SK-N-SH (cell line): ENCODE data around the gene SLC38A3. TPM values are rescaled to one million over a fixed set of nuclear protein-coding genes. Genes with fewer than 3 reads are reported as not detected.

Source experiments
- CTCF ChIA-PET: fragments of 300-600, 350-600 bp; formaldehyde crosslinking; extraction: SDS; loops from one replicate; lab custom pipeline; 2021; lab: Yijun Ruan, JAX
- POLR2A ChIA-PET: fragments of 350-600 bp; sonication (Branson Sonifier 250); formaldehyde crosslinking; extraction: SDS; loops from one replicate; lab custom pipeline; 2020; ENCODE audit warnings: antibody characterized with exemption, inconsistent platforms; lab: Yijun Ruan, JAX
- DNase-seq: peaks from one replicate; pipeline ENCODE4 v3.0.0; 2012
- H2AFZ ChIP-seq: fragments of 200-600 bp; sonication (generic); 2 replicates; pipeline ENCODE4 v1.8.1; 2016; ENCODE audit warnings: antibody characterized with exemption, mild to moderate bottlenecking, low read depth
- H3F3A ChIP-seq: fragments of 200-600 bp; sonication (generic); replicated peaks from 2 replicates; pipeline ENCODE3; 2016; ENCODE audit warnings: antibody characterized with exemption, mild to moderate bottlenecking; ENCODE audit not compliant: insufficient read depth
- H3K27ac ChIP-seq, 2 experiments: fragments of 200-500 bp in 1 of 2; fragments of 200-600 bp in 1 of 2; sonication (Bioruptor generic) in 1 of 2; sonication (generic), shearing (Covaris generic) in 1 of 2; 2 replicates each; pipeline versions ENCODE4 v1.5.1 to v1.6.1; 2014 to 2016; ENCODE audit warnings: low read depth in 2 of 2, inconsistent platforms in 1 of 2, low read length in 1 of 2, mild to moderate bottlenecking in 1 of 2, mixed read lengths in 1 of 2
- H3K27me3 ChIP-seq: fragments of 200-600 bp; sonication (generic), shearing (Covaris generic); 2 replicates; pipeline ENCODE4 v1.6.1; 2016; ENCODE audit warnings: mixed run types; ENCODE audit not compliant: insufficient read depth
- H3K36me3 ChIP-seq, 2 experiments: fragments of 200-500 bp in 1 of 2; fragments of 200-600 bp in 1 of 2; sonication (Bioruptor generic) in 1 of 2; sonication (generic) in 1 of 2; replicated peaks in 1 of 2; 2 replicates each; pipeline versions ENCODE3 to v1.5.1; 2014 to 2016; ENCODE audit warnings: low read length in 1 of 2, mild to moderate bottlenecking in 1 of 2; ENCODE audit not compliant: insufficient read depth in 2 of 2, control insufficient read depth in 1 of 2
- H3K4me1 ChIP-seq, 2 experiments: fragments of 200-500 bp in 1 of 2; fragments of 200-600 bp in 1 of 2; sonication (Bioruptor generic) in 1 of 2; sonication (generic), shearing (Covaris generic) in 1 of 2; 2 replicates each; pipeline versions ENCODE4 v1.5.1 to v1.6.1; 2014 to 2016; ENCODE audit warnings: low read depth in 1 of 2, low read length in 1 of 2, mixed run types in 1 of 2; ENCODE audit not compliant: insufficient read depth in 2 of 2, control insufficient read depth in 1 of 2
- H3K4me2 ChIP-seq: fragments of 200-600 bp; sonication (generic), shearing (Covaris generic); 2 replicates; pipeline ENCODE4 v1.6.1; 2017; ENCODE audit warnings: mixed run types
- H3K4me3 ChIP-seq, 2 experiments: fragments of 200-500 bp in 1 of 2; fragments of 200-600 bp in 1 of 2; sonication (Bioruptor generic) in 1 of 2; sonication (generic), shearing (Covaris generic) in 1 of 2; 2 replicates each; pipeline versions ENCODE4 v1.5.1 to v1.8.1; 2014 to 2016; ENCODE audit warnings: low read depth in 2 of 2, inconsistent platforms in 1 of 2, low read length in 1 of 2, mild to moderate bottlenecking in 1 of 2, mixed read lengths in 1 of 2, moderate library complexity in 1 of 2
- H3K79me2 ChIP-seq: fragments of 200-600 bp; sonication (generic); 2 replicates; pipeline ENCODE4 v1.8.1; 2017; ENCODE audit warnings: mild to moderate bottlenecking; ENCODE audit not compliant: insufficient read depth
- H3K9ac ChIP-seq: fragments of 200-600 bp; sonication (generic); 2 replicates; pipeline ENCODE4 v1.6.1; 2017; ENCODE audit warnings: mixed run types
- H3K9me2 ChIP-seq: fragments of 200-600 bp; sonication (generic); 2 replicates; pipeline ENCODE4 v1.6.1; 2017; ENCODE audit warnings: mixed run types
- H3K9me3 ChIP-seq: fragments of 200-600 bp; sonication (generic); 2 replicates; pipeline ENCODE4 v1.6.1; 2017; ENCODE audit warnings: mixed run types, mild to moderate bottlenecking, moderate library complexity
- H4K20me1 ChIP-seq: fragments of 200-600 bp; sonication (generic); 2 replicates; pipeline ENCODE4 v1.6.1; 2017; ENCODE audit warnings: mild to moderate bottlenecking, mixed run types; ENCODE audit not compliant: insufficient read depth
- CHD2 ChIP-seq: fragments of 150-350 bp; IDR thresholded peaks from 2 replicates; pipeline ENCODE4 v1.6.1; 2018; ENCODE audit warnings: low read length; ENCODE audit not compliant: partially characterized antibody
- CTCF ChIP-seq: fragments of 200-600 bp; sonication (generic); IDR thresholded peaks from 2 replicates; pipeline ENCODE4 v1.6.1; 2017; ENCODE audit warnings: antibody characterized with exemption, mild to moderate bottlenecking, moderate library complexity
- ELF1 ChIP-seq: IDR thresholded peaks from 2 replicates; pipeline ENCODE4 v1.4.0; 2012
- EP300 ChIP-seq, 2 experiments: IDR thresholded peaks; 2 replicates each; pipeline versions ENCODE4 v1.4.0 to v1.6.1; 2012; ENCODE audit warnings: borderline replicate concordance in 1 of 2, low read depth in 1 of 2, low read length in 1 of 2
- EZH2phosphoT487 ChIP-seq: fragments of 200-600 bp; sonication (generic); IDR thresholded peaks from 2 replicates; pipeline ENCODE4 v1.6.1; 2017; ENCODE audit warnings: low read depth, mixed run types, mild to moderate bottlenecking, antibody characterized with exemption, moderate library complexity, borderline replicate concordance
- FOSL2 ChIP-seq: IDR thresholded peaks from 2 replicates; pipeline ENCODE4 v1.4.0; 2012; ENCODE audit warnings: low read depth, mild to moderate bottlenecking, moderate library complexity, borderline replicate concordance
- FOXM1 ChIP-seq: IDR thresholded peaks from 2 replicates; pipeline ENCODE4 v1.4.0; 2012; ENCODE audit warnings: low read depth, mild to moderate bottlenecking
- GABPA ChIP-seq: IDR thresholded peaks from 2 replicates; pipeline ENCODE4 v1.4.0; 2012; ENCODE audit warnings: low read depth, mild to moderate bottlenecking
- GATA2 ChIP-seq: sonication (generic); formaldehyde crosslinking; IDR thresholded peaks from 2 replicates; pipeline ENCODE4 v1.5.0; 2020; ENCODE audit warnings: mild to moderate bottlenecking, missing genetic modification reagents
- IRF3 ChIP-seq: fragments of 150-350 bp; IDR thresholded peaks from 2 replicates; pipeline ENCODE4 v1.6.1; 2016; ENCODE audit warnings: mild to moderate bottlenecking, low read depth, low read length
- NFIC ChIP-seq: IDR thresholded peaks from 2 replicates; pipeline ENCODE4 v1.4.0; 2012; ENCODE audit warnings: borderline replicate concordance
- NRF1 ChIP-seq: IDR thresholded peaks from 2 replicates; pipeline ENCODE4 v1.6.1; 2012; ENCODE audit warnings: low read depth, mild to moderate bottlenecking, low read length
- POLR2AphosphoS5 ChIP-seq: IDR thresholded peaks from 2 replicates; pipeline ENCODE4 v1.6.1; 2012; ENCODE audit warnings: low read depth, low read length
- RAD21 ChIP-seq: IDR thresholded peaks from 2 replicates; pipeline ENCODE4 v1.6.1; 2012; ENCODE audit warnings: mild to moderate bottlenecking, low read length
- RCOR1 ChIP-seq: fragments of 150-350 bp; IDR thresholded peaks from 2 replicates; pipeline ENCODE4 v1.6.1; 2017; ENCODE audit warnings: antibody characterized with exemption, low read length
- RXRA ChIP-seq: IDR thresholded peaks from 2 replicates; pipeline ENCODE4 v1.4.0; 2012; ENCODE audit warnings: low read depth, mild to moderate bottlenecking, borderline replicate concordance
- SIN3A ChIP-seq: IDR thresholded peaks from 2 replicates; pipeline ENCODE4 v1.6.1; 2012; ENCODE audit warnings: low read depth, mild to moderate bottlenecking, low read length, moderate library complexity, borderline replicate concordance
- SMC3 ChIP-seq: IDR thresholded peaks from 2 replicates; pipeline ENCODE4 v1.6.1; 2012; ENCODE audit warnings: low read depth, low read length, improper control_type of control experiment
- USF2 ChIP-seq: fragments of 150-350 bp; IDR thresholded peaks from 2 replicates; pipeline ENCODE4 v1.6.1; 2017; ENCODE audit warnings: antibody characterized with exemption, low read length, low read depth, borderline replicate concordance
- WGBS: methylation state at CpG from one replicate; pipeline ENCODE4 v1.1.6; 2017; ENCODE audit warnings: low lambda C conversion rate; 5-methylcytosine and 5-hydroxymethylcytosine counted together
- polyA plus RNA-seq, 3 experiments: library from polyadenylated mRNA; depleted of rRNA; stranded (reverse); fragments of >200 nt; gene quantifications; 2 replicates each; pipeline ENCODE4 v1.2.3, GENCODE V29; 2012

SLC38A3 gene
- polyA plus RNA-seq, 1 of the 3 experiments (the other 2 are of a cell fraction): 0.84 TPM

GRCh38 chr3:50226888-50227389, 21.9 kb downstream of the SLC38A3 start:
- ChIA-PET CTCF (interaction anchor here (0.6 to 61.6 kb wide), 20 partner anchors 19 to 162 kb away, joined by 3 to 1375 read pairs (median 6); partner anchors contain the start of genes GNAI2, GNAT1, IFRD2 and LSMEM2), POLR2A (interaction anchor here (0.6 to 2.2 kb wide), 3 partner anchors 9 to 553 kb away, joined by 3 to 14 read pairs (median 4); partner anchors contain the start of gene GNAI2)
- Histone ChIP-seq H3K4me2 (peak overlapping the region; percentile 90), H2AFZ (peak overlapping the region; percentile 95), H3K27ac (no peak overlapping the region; a peak in 1 of 4 replicates), H3K4me1 (peaks cover 0 to 9% of the 10 kb centered on the region in 2 experiments; a peak in 1 of 4 replicates), H3K9me3 (no peaks in the 10 kb centered on the region), H3K9me2 (no peaks in the 10 kb centered on the region), H3K79me2 (no peaks in the 10 kb centered on the region), H3F3A (peaks cover 3% of the 10 kb centered on the region), H3K36me3 (no peaks in the 10 kb centered on the region), H3K4me3 (peak overlapping the region; percentile 73 to 77), H4K20me1 (no peaks in the 10 kb centered on the region), H3K9ac (peak overlapping the region; percentile 46; the same call in 1 of the 2 replicates), H3K27me3 (peaks cover 7% of the 10 kb centered on the region; the same call in 1 of the 2 replicates)
- no peak for DNase-seq
- TF ChIP-seq EZH2phosphoT487 (no peak), USF2 (no peak), SIN3A (no peak), NRF1 (no peak), SMC3 (no peak), CTCF (no peak), POLR2AphosphoS5 (no peak), NFIC (no peak), FOSL2 (no peak), RXRA (no peak), RCOR1 (no peak), RAD21 (no peak), GABPA (no peak), FOXM1 (no peak), CHD2 (no peak), EP300 (IDR thresholded peaks at IDR 0.05; ENCODE audit: borderline replicate concordance in 1 of 2, low read depth in 1 of 2, low read length in 1 of 2) (no peak), GATA2 (CRISPR knock-in tag) (no peak), ELF1 (no peak), IRF3 (no peak)
- 1% methylated on average over 27 of the region's 40 CpGs for WGBS
